Mucosa of descending colon (tissue), 3 donors: Measurements from ENCODE around the gene ZIC4. TPM values are rescaled to one million over a fixed set of nuclear protein-coding genes. Genes with fewer than 3 reads are reported as not detected.

Experiments used
- ATAC-seq: fragments of 200-7000 bp; cut with Tn5 transposase; one replicate; pipeline ENCODE4 v1.9.1; 2020; ENCODE audit warnings: mild to moderate bottlenecking, moderate library complexity
- DNase-seq, 3 donors: peaks; one replicate each; pipeline ENCODE4 v3.0.0-alpha.2; 2020
- H3K36me3 ChIP-seq: fragments of 200-600 bp; one replicate; pipeline ENCODE4 v1.8.0; 2021; ENCODE audit warnings: low read depth, mild to moderate bottlenecking
- H3K4me1 ChIP-seq: fragments of 200-600 bp; one replicate; pipeline ENCODE4 v1.8.0; 2021; ENCODE audit warnings: low read depth, mild to moderate bottlenecking
- H3K4me3 ChIP-seq: fragments of 200-600 bp; one replicate; pipeline ENCODE4 v1.8.0; 2021; ENCODE audit warnings: mild to moderate bottlenecking
- H3K9me3 ChIP-seq: fragments of 200-600 bp; one replicate; pipeline ENCODE4 v1.8.0; 2021; ENCODE audit warnings: mild to moderate bottlenecking
- intact Hi-C, 2 donors: fragments of 100-400 bp; cut with DNase I in 1 of 2; cut with micrococcal nuclease in 1 of 2; formaldehyde crosslinking; loops; one replicate each; pipeline versions ENCODE4 v1.11.0 to v1.11.1; 2022; cut with DNase I, micrococcal nuclease
- total RNA-seq, 3 donors: library from RNA; stranded (reverse); fragmentation: NEBNext Ultra II Directional in 2 of 3; extraction: Animal tissue kit (Norgen Biotek cat#: 25700) in 2 of 3; gene quantifications; one replicate each; pipeline versions ENCODE4 v1.2.1 to v1.2.4, GENCODE V29; 2021 to 2023
- TF ChIP-seq, protein P1 (sequence below): fragments of 200-600 bp; IDR thresholded peaks from one replicate; pipeline ENCODE4 v1.8.0; 2022; ENCODE audit warnings: antibody characterized with exemption, mild to moderate bottlenecking
- donor health status: DM: no; HTN: no; CAD: no; lungs with moderate emphysema.
- donor health status: DM: no; HTN: no; CAD: no.
- donor health status: DM: no; HTN: yes; CAD: no.

ZIC4 gene
- total RNA-seq, 3 donors from 2014 or later: not detected

DNA sequence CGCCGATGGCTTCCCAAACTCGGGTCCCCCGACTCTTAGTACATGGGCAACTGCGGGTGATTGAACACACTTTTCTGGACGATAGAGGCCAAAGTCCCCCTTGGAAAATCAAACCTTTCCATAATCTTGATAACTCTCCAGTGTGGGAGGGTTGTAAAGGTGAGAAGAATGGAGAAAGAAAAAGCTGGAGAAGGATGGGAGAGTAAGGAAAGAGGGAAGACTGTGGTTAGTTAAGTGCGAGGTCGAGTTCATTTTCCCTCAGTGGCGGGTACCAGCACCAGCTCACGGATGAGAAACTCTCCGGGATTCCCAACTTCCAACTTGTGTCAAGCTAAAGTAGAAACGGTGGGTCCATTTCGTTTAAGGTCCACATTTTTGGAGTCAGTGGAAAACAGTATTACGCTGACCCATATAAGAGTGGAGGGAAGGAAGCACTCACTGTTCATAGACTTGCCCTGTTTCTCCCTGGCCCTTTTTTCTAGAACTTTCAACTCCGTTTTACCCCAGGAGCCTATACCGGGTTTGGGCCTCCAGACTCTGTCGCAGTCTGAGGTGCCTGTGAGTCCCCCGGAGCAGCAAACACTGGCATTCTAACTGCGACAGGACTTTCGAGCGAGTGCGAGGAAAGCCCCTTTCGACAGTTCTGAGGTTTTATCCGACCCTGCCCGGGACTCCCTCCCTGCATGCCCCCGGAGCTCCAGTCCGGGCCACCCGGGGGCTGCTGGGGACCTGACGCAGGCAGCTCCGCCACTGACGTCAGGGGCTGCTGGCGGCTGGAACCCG is 17.6 kb upstream of the ZIC4 start:
- Histone ChIP-seq H3K36me3 (no peaks in the 10 kb centered on the region), H3K4me1 (no peaks in the 10 kb centered on the region), H3K4me3 (no peak overlapping the region), H3K9me3 (no peaks in the 10 kb centered on the region)
- ATAC-seq: no peak
- TF ChIP-seq, protein P1, sequence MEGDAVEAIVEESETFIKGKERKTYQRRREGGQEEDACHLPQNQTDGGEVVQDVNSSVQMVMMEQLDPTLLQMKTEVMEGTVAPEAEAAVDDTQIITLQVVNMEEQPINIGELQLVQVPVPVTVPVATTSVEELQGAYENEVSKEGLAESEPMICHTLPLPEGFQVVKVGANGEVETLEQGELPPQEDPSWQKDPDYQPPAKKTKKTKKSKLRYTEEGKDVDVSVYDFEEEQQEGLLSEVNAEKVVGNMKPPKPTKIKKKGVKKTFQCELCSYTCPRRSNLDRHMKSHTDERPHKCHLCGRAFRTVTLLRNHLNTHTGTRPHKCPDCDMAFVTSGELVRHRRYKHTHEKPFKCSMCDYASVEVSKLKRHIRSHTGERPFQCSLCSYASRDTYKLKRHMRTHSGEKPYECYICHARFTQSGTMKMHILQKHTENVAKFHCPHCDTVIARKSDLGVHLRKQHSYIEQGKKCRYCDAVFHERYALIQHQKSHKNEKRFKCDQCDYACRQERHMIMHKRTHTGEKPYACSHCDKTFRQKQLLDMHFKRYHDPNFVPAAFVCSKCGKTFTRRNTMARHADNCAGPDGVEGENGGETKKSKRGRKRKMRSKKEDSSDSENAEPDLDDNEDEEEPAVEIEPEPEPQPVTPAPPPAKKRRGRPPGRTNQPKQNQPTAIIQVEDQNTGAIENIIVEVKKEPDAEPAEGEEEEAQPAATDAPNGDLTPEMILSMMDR: no peak
- intact Hi-C loops: no loop called here
- DNase-seq: no peak

GRCh38 chr3:147423537-147423797 is 17.1 kb upstream of the ZIC4 start:
- no peak for ATAC-seq
- intact Hi-C loops: no loop called here
- Histone ChIP-seq H3K4me1 (no peaks in the 10 kb centered on the region), H3K4me3 (no peak overlapping the region), H3K36me3 (no peaks in the 10 kb centered on the region), H3K9me3 (no peaks in the 10 kb centered on the region)
- no peak for DNase-seq
- TF ChIP-seq, protein P1: no peak

- H3K4me3 ChIP-seq: no peak overlapping the region
- H3K4me1 ChIP-seq: no peaks in the 10 kb centered on the region
- TF ChIP-seq, protein P1: no peak
- DNase-seq: no peak
- intact Hi-C loops: no loop called here
- no peak for ATAC-seq
- H3K9me3 ChIP-seq: no peaks in the 10 kb centered on the region
- H3K36me3 ChIP-seq: no peaks in the 10 kb centered on the region
These were observed 16.5 kb upstream of the ZIC4 start for GRCh38 chr3:147422601-147423536.

DNA sequence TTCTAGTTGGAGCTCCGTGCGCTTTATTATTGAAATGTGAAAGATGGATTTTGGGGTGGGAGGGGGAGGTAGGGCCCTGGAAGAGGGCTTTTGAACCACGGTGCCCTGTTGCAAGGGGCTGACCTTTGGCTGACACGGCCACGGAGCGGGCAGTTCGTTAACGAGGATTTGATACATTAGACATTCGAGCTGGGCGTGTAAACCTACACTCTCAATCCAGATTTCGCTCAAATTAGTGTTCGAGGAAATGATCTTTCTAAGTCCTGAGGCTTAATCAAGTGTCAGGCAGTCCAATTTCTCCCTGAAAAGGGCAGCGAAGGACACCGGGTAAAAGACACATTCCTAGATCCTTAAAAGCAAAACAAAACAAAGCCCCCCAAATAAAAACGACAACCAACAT is 15.9 kb upstream of the ZIC4 start:
- TF ChIP-seq, protein P1: no peak
- intact Hi-C loops: no loop called here
- Histone ChIP-seq H3K9me3 (no peaks in the 10 kb centered on the region), H3K4me3 (no peak overlapping the region), H3K4me1 (no peaks in the 10 kb centered on the region), H3K36me3 (no peaks in the 10 kb centered on the region)
- DNase-seq (no peak), ATAC-seq (no peak)

DNA sequence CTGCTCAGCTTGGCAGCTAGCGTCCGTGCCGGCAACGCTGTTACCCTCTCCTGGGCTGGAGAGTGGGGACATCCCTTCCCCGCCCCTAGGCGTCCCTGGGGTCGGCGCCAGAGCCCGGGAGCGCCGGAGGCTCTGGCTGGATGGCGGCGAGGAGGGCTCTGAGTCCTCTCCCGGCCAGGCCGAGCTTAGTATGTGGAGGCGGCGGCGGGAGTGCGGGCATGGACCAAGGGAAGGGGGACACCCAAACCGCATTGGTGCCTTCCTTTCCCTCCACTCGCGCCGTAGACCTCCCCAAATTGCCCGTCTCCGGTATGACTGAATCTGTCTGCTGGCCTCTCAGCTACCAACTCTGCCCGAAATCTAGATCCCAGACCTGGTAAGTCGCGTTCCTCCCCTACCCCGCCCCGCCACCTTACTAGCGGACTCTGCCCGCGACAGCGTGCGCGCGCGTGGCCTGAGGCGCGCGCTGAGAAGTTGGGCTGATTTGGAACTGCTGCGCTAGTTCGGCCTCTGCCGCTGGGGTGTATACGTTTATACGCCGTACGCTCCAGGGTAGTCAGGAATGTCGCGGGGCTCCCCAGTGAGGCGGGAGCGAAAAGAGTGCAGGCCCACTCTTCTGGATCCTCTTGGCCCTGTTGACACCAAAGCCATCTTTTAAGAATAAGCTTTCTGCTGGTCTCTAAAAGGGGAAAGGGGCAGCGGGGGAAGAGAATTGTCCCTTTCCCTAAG is 15.0 kb upstream of the ZIC4 start:
- no peak overlapping the region for H3K4me3 ChIP-seq
- no peak for ATAC-seq

More for the DNA sequence above, 15.0 kb upstream of the ZIC4 start:
- no peaks in the 10 kb centered on the region for H3K36me3 ChIP-seq
- intact Hi-C loops: no loop called here
- no peaks in the 10 kb centered on the region for H3K4me1 ChIP-seq
- TF ChIP-seq, protein P1: no peak
- DNase-seq: no peak
- no peaks in the 10 kb centered on the region for H3K9me3 ChIP-seq
